ENCODE results near the gene PARG.
"Not testable (repeated sequence)": the region's sequence is repeated elsewhere in the genome, so short reads cannot be mapped to it uniquely, and the experiment has no call there.

GRCh38 chr10:49941447-49942338 lies at the start of gene PARG, which contains the start of gene TIMM23B:
- TF ChIP-seq NR2F2 (IDR thresholded peaks at IDR 0.05); TAF1 (conservative IDR thresholded peaks at IDR 0.05); CTCF (IDR thresholded peaks at IDR 0.05; ENCODE audit: low read depth, low read length, missing input control); FOXA2 (IDR thresholded peaks at IDR 0.05); JUND (IDR thresholded peaks at IDR 0.05); HNF4G (IDR thresholded peaks at IDR 0.05); SP1 (IDR thresholded peaks at IDR 0.05): not testable (repeated sequence)
- TF ChIP-seq GABPA (IDR thresholded peaks at IDR 0.05 in 1 of 2, conservative IDR thresholded peaks at IDR 0.05 in 1 of 2) (peak; percentile 84 to 97), RXRA (IDR thresholded peaks at IDR 0.05) (peak in 1 of 2 donors; percentile 13), RAD21 (IDR thresholded peaks at IDR 0.05) (peak in 1 of 2 donors; percentile 2)
- TF ChIP-seq, protein P1, sequence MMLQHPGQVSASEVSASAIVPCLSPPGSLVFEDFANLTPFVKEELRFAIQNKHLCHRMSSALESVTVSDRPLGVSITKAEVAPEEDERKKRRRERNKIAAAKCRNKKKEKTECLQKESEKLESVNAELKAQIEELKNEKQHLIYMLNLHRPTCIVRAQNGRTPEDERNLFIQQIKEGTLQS (IDR thresholded peaks at IDR 0.05) = not testable (repeated sequence)
